ENCODE data around the gene SYNE4.

GRCh38 chr19:35986111-35986510 is 22.5 kb downstream of the SYNE4 start:
- TF ChIP-seq, protein P1, sequence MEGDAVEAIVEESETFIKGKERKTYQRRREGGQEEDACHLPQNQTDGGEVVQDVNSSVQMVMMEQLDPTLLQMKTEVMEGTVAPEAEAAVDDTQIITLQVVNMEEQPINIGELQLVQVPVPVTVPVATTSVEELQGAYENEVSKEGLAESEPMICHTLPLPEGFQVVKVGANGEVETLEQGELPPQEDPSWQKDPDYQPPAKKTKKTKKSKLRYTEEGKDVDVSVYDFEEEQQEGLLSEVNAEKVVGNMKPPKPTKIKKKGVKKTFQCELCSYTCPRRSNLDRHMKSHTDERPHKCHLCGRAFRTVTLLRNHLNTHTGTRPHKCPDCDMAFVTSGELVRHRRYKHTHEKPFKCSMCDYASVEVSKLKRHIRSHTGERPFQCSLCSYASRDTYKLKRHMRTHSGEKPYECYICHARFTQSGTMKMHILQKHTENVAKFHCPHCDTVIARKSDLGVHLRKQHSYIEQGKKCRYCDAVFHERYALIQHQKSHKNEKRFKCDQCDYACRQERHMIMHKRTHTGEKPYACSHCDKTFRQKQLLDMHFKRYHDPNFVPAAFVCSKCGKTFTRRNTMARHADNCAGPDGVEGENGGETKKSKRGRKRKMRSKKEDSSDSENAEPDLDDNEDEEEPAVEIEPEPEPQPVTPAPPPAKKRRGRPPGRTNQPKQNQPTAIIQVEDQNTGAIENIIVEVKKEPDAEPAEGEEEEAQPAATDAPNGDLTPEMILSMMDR (IDR thresholded peaks at IDR 0.05): no peak
- TF ChIP-seq POLR2A (IDR thresholded peaks at IDR 0.05): no peak
